ENCODE measurements around the gene CDHR5. TPM values are rescaled to one million over a fixed set of nuclear protein-coding genes. Genes with fewer than 3 reads are reported as not detected.
A peak's percentile ranks its signal among the peaks of the same experiment; 100 is the strongest.
"Not testable (repeated sequence)": the region's sequence is repeated elsewhere in the genome, so short reads cannot be mapped to it uniquely, and the experiment has no call there.

CDHR5 gene
- total RNA-seq, 1 donor from 2014 or later, result not detected

DNA sequence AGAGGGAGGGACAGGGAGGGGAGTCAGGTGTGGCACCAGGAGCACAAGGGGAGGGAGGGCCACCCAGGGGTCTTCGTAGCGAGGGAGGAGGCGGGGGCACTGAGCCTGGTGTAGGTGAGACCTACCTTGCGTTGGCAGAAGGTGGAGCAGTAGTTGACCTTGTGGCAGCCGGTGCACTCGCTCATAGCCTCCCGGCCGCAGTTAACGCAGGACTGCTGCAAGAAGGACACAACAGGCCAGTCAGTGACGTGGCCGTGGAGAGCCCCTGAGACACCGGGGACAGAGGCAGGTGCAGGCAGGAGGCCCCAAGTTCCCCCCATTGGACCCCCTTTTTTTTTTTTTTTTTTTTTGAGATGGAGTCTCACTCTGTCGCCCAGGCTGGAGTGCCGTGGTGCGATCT is 29.1 kb upstream of the CDHR5 start:
- Mint-ChIP-seq H3K4me3 (ENCODE audit: unreplicated experiment) (no peak overlapping the region), H3K27me3 (ENCODE audit: unreplicated experiment) (no peaks in the 10 kb centered on the region), H3K4me1 (ENCODE audit: low read depth, unreplicated experiment) (no peaks in the 10 kb centered on the region), H3K9me3 (ENCODE audit: unreplicated experiment) (no peaks in the 10 kb centered on the region), H3K36me3 (ENCODE audit: unreplicated experiment) (no peaks in the 10 kb centered on the region), H3K27ac (ENCODE audit: unreplicated experiment) (no peak overlapping the region)
- DNase-seq, result no peak
- TF ChIP-seq, protein P1, sequence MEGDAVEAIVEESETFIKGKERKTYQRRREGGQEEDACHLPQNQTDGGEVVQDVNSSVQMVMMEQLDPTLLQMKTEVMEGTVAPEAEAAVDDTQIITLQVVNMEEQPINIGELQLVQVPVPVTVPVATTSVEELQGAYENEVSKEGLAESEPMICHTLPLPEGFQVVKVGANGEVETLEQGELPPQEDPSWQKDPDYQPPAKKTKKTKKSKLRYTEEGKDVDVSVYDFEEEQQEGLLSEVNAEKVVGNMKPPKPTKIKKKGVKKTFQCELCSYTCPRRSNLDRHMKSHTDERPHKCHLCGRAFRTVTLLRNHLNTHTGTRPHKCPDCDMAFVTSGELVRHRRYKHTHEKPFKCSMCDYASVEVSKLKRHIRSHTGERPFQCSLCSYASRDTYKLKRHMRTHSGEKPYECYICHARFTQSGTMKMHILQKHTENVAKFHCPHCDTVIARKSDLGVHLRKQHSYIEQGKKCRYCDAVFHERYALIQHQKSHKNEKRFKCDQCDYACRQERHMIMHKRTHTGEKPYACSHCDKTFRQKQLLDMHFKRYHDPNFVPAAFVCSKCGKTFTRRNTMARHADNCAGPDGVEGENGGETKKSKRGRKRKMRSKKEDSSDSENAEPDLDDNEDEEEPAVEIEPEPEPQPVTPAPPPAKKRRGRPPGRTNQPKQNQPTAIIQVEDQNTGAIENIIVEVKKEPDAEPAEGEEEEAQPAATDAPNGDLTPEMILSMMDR (IDR thresholded peaks at IDR 0.05; ENCODE audit: partially characterized antibody, unreplicated experiment), result no peak

- not testable (repeated sequence) for H3K36me3 Mint-ChIP-seq (ENCODE audit: unreplicated experiment)
Measured at GRCh38 chr11:653136-653535, 28.4 kb upstream of the CDHR5 start.

GRCh38 chr11:650482-650881 is 25.7 kb upstream of the CDHR5 start:
- Mint-ChIP-seq H3K4me3 (ENCODE audit: unreplicated experiment) (no peak overlapping the region), H3K4me1 (ENCODE audit: low read depth, unreplicated experiment) (peaks cover 3% of the 10 kb centered on the region), H3K27ac (ENCODE audit: unreplicated experiment) (no peak overlapping the region), H3K9me3 (ENCODE audit: unreplicated experiment) (no peaks in the 10 kb centered on the region), H3K36me3 (ENCODE audit: unreplicated experiment) (no peaks in the 10 kb centered on the region), H3K27me3 (ENCODE audit: unreplicated experiment) (no peaks in the 10 kb centered on the region)
- TF ChIP-seq, protein P1 (IDR thresholded peaks at IDR 0.05; ENCODE audit: partially characterized antibody, unreplicated experiment), result no peak
- no peak for DNase-seq

More at GRCh38 chr11:653136-653535, 28.4 kb upstream of the CDHR5 start:
- not testable (repeated sequence) for DNase-seq; H3K9me3 Mint-ChIP-seq (ENCODE audit: unreplicated experiment); H3K4me3 Mint-ChIP-seq (ENCODE audit: unreplicated experiment); H3K27me3 Mint-ChIP-seq (ENCODE audit: unreplicated experiment); H3K27ac Mint-ChIP-seq (ENCODE audit: unreplicated experiment); H3K4me1 Mint-ChIP-seq (ENCODE audit: low read depth, unreplicated experiment)

DNA sequence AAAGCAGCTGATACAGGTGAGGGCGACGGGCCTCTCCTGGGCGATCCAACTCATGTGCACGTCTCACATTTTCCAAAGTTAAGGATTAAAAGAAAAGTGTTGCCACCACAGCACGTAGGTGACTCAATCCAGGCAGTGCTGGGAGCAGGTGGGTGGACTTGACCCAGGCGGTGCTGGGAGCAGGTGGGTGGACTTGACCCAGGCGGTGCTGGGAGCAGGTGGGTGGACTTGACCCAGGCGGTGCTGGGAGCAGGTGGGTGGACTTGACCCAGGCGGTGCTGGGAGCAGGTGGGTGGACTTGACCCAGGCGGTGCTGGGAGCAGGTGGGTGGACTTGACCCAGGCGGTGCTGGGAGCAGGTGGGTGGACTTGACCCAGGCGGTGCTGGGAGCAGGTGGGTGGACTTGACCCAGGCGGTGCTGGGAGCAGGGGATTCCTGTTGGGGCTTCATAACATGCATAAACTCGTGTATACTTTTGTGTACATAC is 23.0 kb upstream of the CDHR5 start:
- H3K4me3 Mint-ChIP-seq (ENCODE audit: unreplicated experiment); H3K9me3 Mint-ChIP-seq (ENCODE audit: unreplicated experiment): not testable (repeated sequence)

GRCh38 chr11:646214-646613 is 21.5 kb upstream of the CDHR5 start:
- no peaks in the 10 kb centered on the region for H3K36me3 Mint-ChIP-seq (ENCODE audit: unreplicated experiment)
- H3K27ac Mint-ChIP-seq (ENCODE audit: unreplicated experiment), result no peak overlapping the region
- H3K4me1 Mint-ChIP-seq (ENCODE audit: low read depth, unreplicated experiment), result peaks cover 3% of the 10 kb centered on the region
- H3K9me3 Mint-ChIP-seq (ENCODE audit: unreplicated experiment), result peaks cover 2% of the 10 kb centered on the region
- TF ChIP-seq, protein P1 (IDR thresholded peaks at IDR 0.05; ENCODE audit: partially characterized antibody, unreplicated experiment), result no peak
- DNase-seq, result no peak
- H3K4me3 Mint-ChIP-seq (ENCODE audit: unreplicated experiment), result no peak overlapping the region
- H3K27me3 Mint-ChIP-seq (ENCODE audit: unreplicated experiment), result peaks cover 2% of the 10 kb centered on the region

More for the DNA sequence above, 23.0 kb upstream of the CDHR5 start:
- DNase-seq; H3K27me3 Mint-ChIP-seq (ENCODE audit: unreplicated experiment); H3K4me1 Mint-ChIP-seq (ENCODE audit: low read depth, unreplicated experiment); H3K36me3 Mint-ChIP-seq (ENCODE audit: unreplicated experiment): not testable (repeated sequence)
- H3K27ac Mint-ChIP-seq (ENCODE audit: unreplicated experiment), result peak overlapping the region; percentile 6

GRCh38 chr11:645536-645935 is 20.8 kb upstream of the CDHR5 start:
- Mint-ChIP-seq H3K9me3 (ENCODE audit: unreplicated experiment) (peaks cover 2% of the 10 kb centered on the region), H3K4me1 (ENCODE audit: low read depth, unreplicated experiment) (peaks cover 3% of the 10 kb centered on the region), H3K27me3 (ENCODE audit: unreplicated experiment) (peaks cover 2% of the 10 kb centered on the region), H3K4me3 (ENCODE audit: unreplicated experiment) (peak overlapping the region; percentile 11), H3K27ac (ENCODE audit: unreplicated experiment) (no peak overlapping the region), H3K36me3 (ENCODE audit: unreplicated experiment) (no peaks in the 10 kb centered on the region)
- no peak for DNase-seq
- TF ChIP-seq, protein P1 (IDR thresholded peaks at IDR 0.05; ENCODE audit: partially characterized antibody, unreplicated experiment), result no peak

Measured in glutamatergic neuron (in vitro differentiated cells).